Smooth muscle cell (in vitro differentiated cells): Measurements from ENCODE around the gene FBXO42. TPM values are rescaled to one million over a fixed set of nuclear protein-coding genes. Genes with fewer than 3 reads are reported as not detected.
A peak's percentile ranks its signal among the peaks of the same experiment; 100 is the strongest.
"Not testable (repeated sequence)": the region's sequence is repeated elsewhere in the genome, so short reads cannot be mapped to it uniquely, and the experiment has no call there.

Experiments
- DNase-seq: peaks from one replicate; lab custom pipeline; 2025; ENCODE audit not compliant: unreplicated experiment; lab: John Stamatoyannopoulos, UW
- H2AFZ ChIP-seq: fragments of 200-600 bp; sonication (generic); 2 replicates; pipeline ENCODE4 v1.6.0; 2016; ENCODE audit warnings: antibody characterized with exemption, low read depth, mild to moderate bottlenecking
- H3F3A ChIP-seq: fragments of 200-600 bp; sonication (generic); 2 replicates; pipeline ENCODE4 v1.6.0; 2017; ENCODE audit warnings: antibody characterized with exemption, low read depth
- H3K27ac ChIP-seq: fragments of 200-600 bp; sonication (generic); 2 replicates; pipeline ENCODE4 v1.5.1; 2016; ENCODE audit warnings: low read depth, mild to moderate bottlenecking
- H3K27me3 ChIP-seq: fragments of 200-600 bp; sonication (generic); 2 replicates; pipeline ENCODE4 v1.6.1; 2016; ENCODE audit warnings: low read depth, mild to moderate bottlenecking
- H3K36me3 ChIP-seq: fragments of 200-600 bp; sonication (generic); 2 replicates; pipeline ENCODE4 v1.5.1; 2016; ENCODE audit warnings: low read depth
- H3K4me1 ChIP-seq: fragments of 200-600 bp; sonication (generic); 2 replicates; pipeline ENCODE4 v1.5.1; 2016; ENCODE audit warnings: low read depth
- H3K4me2 ChIP-seq: fragments of 200-600 bp; sonication (generic); 2 replicates; pipeline ENCODE4 v1.6.0; 2016; ENCODE audit warnings: mild to moderate bottlenecking
- H3K4me3 ChIP-seq: fragments of 200-600 bp; sonication (generic); 2 replicates; pipeline ENCODE4 v1.5.1; 2016; ENCODE audit warnings: mild to moderate bottlenecking
- H3K79me2 ChIP-seq: fragments of 200-600 bp; sonication (generic); 2 replicates; pipeline ENCODE4 v1.6.0; 2016; ENCODE audit warnings: low read depth, mild to moderate bottlenecking
- H3K9ac ChIP-seq: fragments of 200-600 bp; sonication (generic); 2 replicates; pipeline ENCODE4 v1.6.0; 2016; ENCODE audit warnings: low read depth
- H3K9me3 ChIP-seq: fragments of 200-600 bp; sonication (generic); replicated peaks from 2 replicates; pipeline ENCODE4 v1.5.1; 2016; ENCODE audit warnings: low read depth
- H4K20me1 ChIP-seq: fragments of 200-600 bp; sonication (generic); 2 replicates; pipeline ENCODE4 v1.6.0; 2016; ENCODE audit warnings: low read depth
- WGBS: methylation state at CpG from one replicate; pipeline ENCODE4 v1.1.7; 2016; ENCODE audit warnings: low lambda C conversion rate; 5-methylcytosine and 5-hydroxymethylcytosine counted together
- polyA plus RNA-seq: library from polyadenylated mRNA; unstranded; fragments of >200 nt; fragmentation: Nextera tagmentation; extraction: Ambion mirVana; gene quantifications from 2 replicates; pipeline ENCODE4 v1.2.1, GENCODE V29; 2016
- total RNA-seq: library from RNA; depleted of rRNA; stranded (reverse); fragments of >200 nt; gene quantifications from 2 replicates; pipeline ENCODE4 v1.2.3, GENCODE V29; 2014
- TF ChIP-seq, protein P1 (sequence below): fragments of 200-600 bp; sonication (generic); IDR thresholded peaks from 2 replicates; pipeline ENCODE4 v1.5.1; 2017; ENCODE audit warnings: borderline replicate concordance, mild to moderate bottlenecking, antibody characterized with exemption; ENCODE audit not compliant: insufficient read depth, poor library complexity, severe bottlenecking

The FBXO42 gene
- total and polyA plus RNA-seq, 2 experiments from 2014 or later, result 14.7 to 22.6 TPM

GRCh38 chr1:16217061-16217785 is 135.1 kb downstream of the FBXO42 start:
- Histone ChIP-seq H3K36me3 (no peaks in the 10 kb centered on the region), H2AFZ (no peak overlapping the region), H3F3A (no peaks in the 10 kb centered on the region), H3K4me1 (no peaks in the 10 kb centered on the region), H3K4me3 (peak overlapping the region; percentile 49), H3K9me3 (no peaks in the 10 kb centered on the region), H3K9ac (no peak overlapping the region), H3K79me2 (no peaks in the 10 kb centered on the region), H3K27ac (no peak overlapping the region), H3K27me3 (no peaks in the 10 kb centered on the region), H3K4me2 (peak overlapping the region; percentile 85), H4K20me1 (no peaks in the 10 kb centered on the region)
- WGBS, result 5% methylated on average over 38 of the region's 46 CpGs
- TF ChIP-seq, protein P1, sequence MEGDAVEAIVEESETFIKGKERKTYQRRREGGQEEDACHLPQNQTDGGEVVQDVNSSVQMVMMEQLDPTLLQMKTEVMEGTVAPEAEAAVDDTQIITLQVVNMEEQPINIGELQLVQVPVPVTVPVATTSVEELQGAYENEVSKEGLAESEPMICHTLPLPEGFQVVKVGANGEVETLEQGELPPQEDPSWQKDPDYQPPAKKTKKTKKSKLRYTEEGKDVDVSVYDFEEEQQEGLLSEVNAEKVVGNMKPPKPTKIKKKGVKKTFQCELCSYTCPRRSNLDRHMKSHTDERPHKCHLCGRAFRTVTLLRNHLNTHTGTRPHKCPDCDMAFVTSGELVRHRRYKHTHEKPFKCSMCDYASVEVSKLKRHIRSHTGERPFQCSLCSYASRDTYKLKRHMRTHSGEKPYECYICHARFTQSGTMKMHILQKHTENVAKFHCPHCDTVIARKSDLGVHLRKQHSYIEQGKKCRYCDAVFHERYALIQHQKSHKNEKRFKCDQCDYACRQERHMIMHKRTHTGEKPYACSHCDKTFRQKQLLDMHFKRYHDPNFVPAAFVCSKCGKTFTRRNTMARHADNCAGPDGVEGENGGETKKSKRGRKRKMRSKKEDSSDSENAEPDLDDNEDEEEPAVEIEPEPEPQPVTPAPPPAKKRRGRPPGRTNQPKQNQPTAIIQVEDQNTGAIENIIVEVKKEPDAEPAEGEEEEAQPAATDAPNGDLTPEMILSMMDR, result no peak
- DNase-seq, result peak; percentile 91

DNA sequence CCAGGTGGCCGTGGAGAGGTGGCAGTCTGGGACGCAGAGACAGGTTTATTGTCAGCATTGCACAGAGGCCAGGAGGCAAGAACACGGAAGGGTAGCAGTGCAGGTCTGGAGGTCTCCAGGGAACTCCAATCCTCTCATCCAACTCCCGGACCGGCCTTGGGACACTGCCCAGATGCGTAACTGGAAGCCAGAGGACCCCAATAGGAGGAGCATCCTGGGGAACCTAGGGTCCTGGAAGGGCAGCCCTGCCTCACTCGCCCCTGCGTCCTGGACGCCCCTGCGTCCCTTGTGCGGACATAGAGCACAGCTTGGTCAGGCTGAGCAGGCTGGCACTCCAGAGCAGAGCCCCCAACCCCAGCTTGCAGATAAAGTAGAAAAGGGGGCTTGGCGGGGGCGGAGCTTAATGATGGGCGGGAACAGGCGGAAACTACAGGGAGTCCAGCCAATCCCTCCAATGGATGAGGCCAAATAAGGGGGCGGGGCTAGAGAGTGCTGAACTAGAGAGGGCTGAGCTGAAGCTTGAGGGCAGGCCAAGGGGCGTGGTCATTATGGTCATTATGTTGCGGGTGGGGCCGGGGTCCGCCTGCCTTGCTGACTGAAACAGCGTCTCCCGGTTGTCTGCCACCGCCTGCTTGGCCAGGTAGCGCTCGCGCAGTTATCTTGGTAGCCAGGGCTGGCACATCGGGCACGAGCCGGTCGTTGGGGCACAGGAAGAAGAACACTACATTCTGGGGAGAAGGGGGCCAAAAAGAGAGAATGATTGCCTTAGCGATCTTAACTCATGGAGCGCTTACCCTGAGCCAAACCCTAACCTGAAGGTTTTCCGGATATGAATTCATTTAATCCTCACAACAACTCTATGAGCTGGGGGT is 136.2 kb downstream of the FBXO42 start:
- WGBS, result 22% methylated on average over 30 of the region's 33 CpGs

GRCh38 chr1:16215240-16215639 is 137.0 kb downstream of the FBXO42 start:
- not testable (repeated sequence) for H3K36me3 ChIP-seq, H3K4me3 ChIP-seq, H3F3A ChIP-seq, H2AFZ ChIP-seq, H3K27ac ChIP-seq, H3K4me2 ChIP-seq, H3K9me3 ChIP-seq, H3K4me1 ChIP-seq, H4K20me1 ChIP-seq, H3K9ac ChIP-seq, H3K79me2 ChIP-seq, DNase-seq, H3K27me3 ChIP-seq
- WGBS, result 99% methylated on average over 14 of the region's 14 CpGs

More for the DNA sequence above, 136.2 kb downstream of the FBXO42 start:
- Histone ChIP-seq H3K4me1 (no peaks in the 10 kb centered on the region), H3K27me3 (no peaks in the 10 kb centered on the region), H3K79me2 (no peaks in the 10 kb centered on the region), H3K9ac (no peak overlapping the region), H3F3A (no peaks in the 10 kb centered on the region), H2AFZ (peak overlapping the region; percentile 26), H3K36me3 (no peaks in the 10 kb centered on the region), H3K9me3 (no peaks in the 10 kb centered on the region), H3K27ac (no peak overlapping the region), H3K4me2 (peak overlapping the region; percentile 85), H4K20me1 (no peaks in the 10 kb centered on the region), H3K4me3 (peak overlapping the region; percentile 49)
- peak; percentile 57 for DNase-seq
- TF ChIP-seq, protein P1, result no peak

- not testable (repeated sequence) for H2AFZ ChIP-seq, H3K9ac ChIP-seq, H3K79me2 ChIP-seq, H3K27ac ChIP-seq, H4K20me1 ChIP-seq, H3K27me3 ChIP-seq, H3K4me2 ChIP-seq, H3K9me3 ChIP-seq, H3K36me3 ChIP-seq, DNase-seq, H3K4me3 ChIP-seq, H3F3A ChIP-seq
- H3K4me1 ChIP-seq, result peaks cover 10% of the 10 kb centered on the region
- 96% methylated on average over 3 of the region's 3 CpGs for WGBS
These were observed 138.7 kb downstream of the FBXO42 start for GRCh38 chr1:16213544-16213943.
